ENCODE measurements around the gene DNM2. TPM values are rescaled to one million over a fixed set of nuclear protein-coding genes. Genes with fewer than 3 reads are reported as not detected.
A peak's percentile ranks its signal among the peaks of the same experiment; 100 is the strongest.

DNM2 gene
- total and polyA plus RNA-seq, 9 of the 15 experiments (the other 6 are each of a cell fraction or from before 2014, with no cell fraction given), result 2.2 to 161 (median 72.6) TPM

- TF ChIP-seq ZBTB11 (CRISPR knock-in tag; IDR thresholded peaks at IDR 0.05) (peak in 2 of 3 experiments; percentile 18 to 85; a peak in 2 of 6 replicates), BACH1 (tag; IDR thresholded peaks at IDR 0.05) (peak; percentile 80), ARNT (IDR thresholded peaks at IDR 0.05) (peak; percentile 85 to 92; a peak in 2 of 4 replicates), ZNF184 (CRISPR knock-in tag; IDR thresholded peaks at IDR 0.05) (no peak), ZBTB5 (IDR thresholded peaks at IDR 0.05) (no peak), FOXM1 (IDR thresholded peaks at IDR 0.05; ENCODE audit: low read depth) (no peak; the same call in 1 of the 2 replicates), FOXM1 (CRISPR knock-in tag; IDR thresholded peaks at IDR 0.05; ENCODE audit: low read depth) (peak; percentile 93), CREM (IDR thresholded peaks at IDR 0.05; ENCODE audit: low read depth) (peak; percentile 90), LEF1 (IDR thresholded peaks at IDR 0.05) (no peak; the same call in 1 of the 2 replicates), ARID3B (CRISPR knock-in tag; IDR thresholded peaks at IDR 0.05; ENCODE audit: borderline replicate concordance) (peak; percentile 63; the same call in 1 of the 2 replicates), MAFK (IDR thresholded peaks at IDR 0.05; ENCODE audit: low read length) (peak; percentile 12), MNT (conservative IDR thresholded peaks at IDR 0.05) (peak; percentile 97), CHD4 (IDR thresholded peaks at IDR 0.05; ENCODE audit: insufficient read depth, insufficient replicate concordance, low read depth, low read length, poor library complexity, severe bottlenecking) (peak; percentile 62)
These were observed 118.8 kb downstream of the DNM2 start (continued) for GRCh38 chr19:10836479-10837330.
